Kidney epithelial cell (primary cell): ENCODE measurements around the gene SUN2. TPM values are rescaled to one million over a fixed set of nuclear protein-coding genes. Genes with fewer than 3 reads are reported as not detected.

ENCODE experiments used
- DNase-seq: peaks from one replicate; pipeline ENCODE4 v3.0.0-alpha.2; 2010; ENCODE audit warnings: low read depth
- H3K27me3 ChIP-seq: 2 replicates; pipeline ENCODE4 v1.6.0; 2011; ENCODE audit warnings: low read length; ENCODE audit not compliant: control insufficient read depth, insufficient read depth
- H3K36me3 ChIP-seq: 2 replicates; pipeline ENCODE4 v1.5.1; 2011; ENCODE audit warnings: low read length; ENCODE audit not compliant: control insufficient read depth, insufficient read depth
- H3K4me3 ChIP-seq: 2 replicates; pipeline ENCODE4 v1.5.1; 2011; ENCODE audit warnings: low read depth, mild to moderate bottlenecking, control low read depth, low read length
- total RNA-seq: library from RNA; depleted of rRNA; stranded (reverse); fragments of >200 nt; gene quantifications from 2 replicates; pipeline ENCODE4 v1.2.3, GENCODE V29; 2015
- TF ChIP-seq, protein P1 (sequence below): IDR thresholded peaks from 2 replicates; pipeline ENCODE4 v1.5.1; 2011; ENCODE audit warnings: mild to moderate bottlenecking, moderate library complexity, low read length, control low read depth, inconsistent platforms; ENCODE audit not compliant: insufficient read depth, poor library complexity, severe bottlenecking

Gene SUN2
- total RNA-seq, 1 donor from 2014 or later: 105 TPM

GRCh38 chr22:38689651-38690050 lies 66.1 kb downstream of the SUN2 start:
- Histone ChIP-seq H3K4me3 (no peak overlapping the region), H3K27me3 (no peaks in the 10 kb centered on the region)
- TF ChIP-seq, protein P1, sequence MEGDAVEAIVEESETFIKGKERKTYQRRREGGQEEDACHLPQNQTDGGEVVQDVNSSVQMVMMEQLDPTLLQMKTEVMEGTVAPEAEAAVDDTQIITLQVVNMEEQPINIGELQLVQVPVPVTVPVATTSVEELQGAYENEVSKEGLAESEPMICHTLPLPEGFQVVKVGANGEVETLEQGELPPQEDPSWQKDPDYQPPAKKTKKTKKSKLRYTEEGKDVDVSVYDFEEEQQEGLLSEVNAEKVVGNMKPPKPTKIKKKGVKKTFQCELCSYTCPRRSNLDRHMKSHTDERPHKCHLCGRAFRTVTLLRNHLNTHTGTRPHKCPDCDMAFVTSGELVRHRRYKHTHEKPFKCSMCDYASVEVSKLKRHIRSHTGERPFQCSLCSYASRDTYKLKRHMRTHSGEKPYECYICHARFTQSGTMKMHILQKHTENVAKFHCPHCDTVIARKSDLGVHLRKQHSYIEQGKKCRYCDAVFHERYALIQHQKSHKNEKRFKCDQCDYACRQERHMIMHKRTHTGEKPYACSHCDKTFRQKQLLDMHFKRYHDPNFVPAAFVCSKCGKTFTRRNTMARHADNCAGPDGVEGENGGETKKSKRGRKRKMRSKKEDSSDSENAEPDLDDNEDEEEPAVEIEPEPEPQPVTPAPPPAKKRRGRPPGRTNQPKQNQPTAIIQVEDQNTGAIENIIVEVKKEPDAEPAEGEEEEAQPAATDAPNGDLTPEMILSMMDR: no peak

GRCh38 chr22:38685761-38686160 lies 70.0 kb downstream of the SUN2 start:
- DNase-seq: no peak
- Histone ChIP-seq H3K36me3 (peaks cover 8% of the 10 kb centered on the region), H3K27me3 (no peaks in the 10 kb centered on the region), H3K4me3 (no peak overlapping the region)
- TF ChIP-seq, protein P1: no peak

More at GRCh38 chr22:38689651-38690050, 66.1 kb downstream of the SUN2 start:
- peaks cover 8% of the 10 kb centered on the region for H3K36me3 ChIP-seq
- no peak for DNase-seq

DNA sequence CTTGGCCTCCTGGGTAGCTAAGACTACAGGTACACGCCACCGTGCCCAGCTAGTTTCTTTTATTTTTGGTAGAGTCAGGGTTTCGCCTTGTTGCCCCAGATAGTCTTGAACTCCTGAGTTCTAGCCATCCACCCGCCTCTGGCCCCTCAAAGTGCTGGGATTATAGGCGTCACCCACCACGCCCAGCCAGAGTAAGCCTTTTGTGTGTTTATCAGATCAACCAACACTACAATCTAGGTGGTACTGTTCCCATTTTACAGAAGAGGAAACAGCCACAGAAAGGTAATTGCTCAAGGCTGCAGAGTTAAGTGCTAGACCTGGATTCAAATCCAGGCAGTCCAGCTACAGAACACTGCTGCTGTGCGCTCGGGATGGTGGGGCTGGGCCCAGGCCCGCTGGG lies 70.9 kb downstream of the SUN2 start:
- Histone ChIP-seq H3K27me3 (no peaks in the 10 kb centered on the region), H3K4me3 (no peak overlapping the region), H3K36me3 (peaks cover 8% of the 10 kb centered on the region)
- no peak for DNase-seq
- TF ChIP-seq, protein P1: no peak

Other genes starting within 250 kb of the SUN2 start
- 333 and 445 TPM in 2 replicates for gene DDX17, start 249.7 kb downstream of the SUN2 start, total RNA-seq
- 0.75 and 1.5 TPM in 2 replicates for gene DMC1, start 185.8 kb downstream of the SUN2 start, total RNA-seq
- 2.3 and 5.8 TPM in 2 replicates for gene FAM227A, start 99.6 kb downstream of the SUN2 start, total RNA-seq
- gene CBY1, start 99.4 kb downstream of the SUN2 start, total RNA-seq: 23.7 and 25.0 TPM in 2 replicates
- 56.4 and 76.7 TPM in 2 replicates for gene TOMM22, start 74.0 kb downstream of the SUN2 start, total RNA-seq
- gene JOSD1, start 55.1 kb downstream of the SUN2 start, total RNA-seq: 97.3 and 110 TPM in 2 replicates
- 33.0 and 35.4 TPM in 2 replicates for gene GTPBP1, start 50.1 kb downstream of the SUN2 start, total RNA-seq
- 30.3 and 46.9 TPM in 2 replicates for gene DNAL4, start 38.1 kb upstream of the SUN2 start, total RNA-seq
- 2.4 and 5.4 TPM in 2 replicates for gene NPTXR, start 88.0 kb upstream of the SUN2 start, total RNA-seq
- 54.5 and 60.3 TPM in 2 replicates for gene CBX6, start 116.2 kb upstream of the SUN2 start, total RNA-seq
- gene APOBEC3A, start 201.6 kb upstream of the SUN2 start, total RNA-seq: 0.34 and 1.0 TPM in 2 replicates
- 15.2 and 21.1 TPM in 2 replicates for gene APOBEC3B, start 226.3 kb upstream of the SUN2 start, total RNA-seq